BE2C (cell line): ENCODE measurements around the gene CXCL5.

ENCODE experiments used
- DNase-seq: peaks from one replicate; pipeline ENCODE4 v3.0.0-alpha.2; 2020
- H3K27me3 ChIP-seq: fragments of 250-450 bp; sonication (Bioruptor Pico); 2 replicates; pipeline ENCODE4 v1.5.1; 2020; ENCODE audit warnings: mild to moderate bottlenecking
- H3K36me3 ChIP-seq: fragments of 250-450 bp; sonication (Bioruptor Pico); 2 replicates; pipeline ENCODE4 v1.5.1; 2020; ENCODE audit warnings: mild to moderate bottlenecking
- H3K4me1 ChIP-seq: fragments of 250-450 bp; sonication (Bioruptor Pico); 2 replicates; pipeline ENCODE4 v1.5.1; 2020
- H3K4me3 ChIP-seq: 2 replicates; pipeline ENCODE4 v1.5.1; 2011; ENCODE audit warnings: low read depth, low read length
- H3K9me3 ChIP-seq: fragments of 250-450 bp; sonication (Bioruptor Pico); 2 replicates; pipeline ENCODE4 v1.5.1; 2020
- TF ChIP-seq, protein P1 (sequence below): IDR thresholded peaks from 2 replicates; pipeline ENCODE4 v1.5.1; 2012; ENCODE audit warnings: mild to moderate bottlenecking, low read depth, low read length

CXCL5 gene

GRCh38 chr4:74004668-74005067 lies 6.2 kb upstream of the CXCL5 start:
- no peaks in the 10 kb centered on the region for H3K36me3 ChIP-seq
- no peak for DNase-seq
- peaks cover 4% of the 10 kb centered on the region for H3K27me3 ChIP-seq
- TF ChIP-seq, protein P1, sequence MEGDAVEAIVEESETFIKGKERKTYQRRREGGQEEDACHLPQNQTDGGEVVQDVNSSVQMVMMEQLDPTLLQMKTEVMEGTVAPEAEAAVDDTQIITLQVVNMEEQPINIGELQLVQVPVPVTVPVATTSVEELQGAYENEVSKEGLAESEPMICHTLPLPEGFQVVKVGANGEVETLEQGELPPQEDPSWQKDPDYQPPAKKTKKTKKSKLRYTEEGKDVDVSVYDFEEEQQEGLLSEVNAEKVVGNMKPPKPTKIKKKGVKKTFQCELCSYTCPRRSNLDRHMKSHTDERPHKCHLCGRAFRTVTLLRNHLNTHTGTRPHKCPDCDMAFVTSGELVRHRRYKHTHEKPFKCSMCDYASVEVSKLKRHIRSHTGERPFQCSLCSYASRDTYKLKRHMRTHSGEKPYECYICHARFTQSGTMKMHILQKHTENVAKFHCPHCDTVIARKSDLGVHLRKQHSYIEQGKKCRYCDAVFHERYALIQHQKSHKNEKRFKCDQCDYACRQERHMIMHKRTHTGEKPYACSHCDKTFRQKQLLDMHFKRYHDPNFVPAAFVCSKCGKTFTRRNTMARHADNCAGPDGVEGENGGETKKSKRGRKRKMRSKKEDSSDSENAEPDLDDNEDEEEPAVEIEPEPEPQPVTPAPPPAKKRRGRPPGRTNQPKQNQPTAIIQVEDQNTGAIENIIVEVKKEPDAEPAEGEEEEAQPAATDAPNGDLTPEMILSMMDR, result no peak
- no peak overlapping the region for H3K4me3 ChIP-seq
- H3K4me1 ChIP-seq, result no peaks in the 10 kb centered on the region
- H3K9me3 ChIP-seq, result no peaks in the 10 kb centered on the region

DNA sequence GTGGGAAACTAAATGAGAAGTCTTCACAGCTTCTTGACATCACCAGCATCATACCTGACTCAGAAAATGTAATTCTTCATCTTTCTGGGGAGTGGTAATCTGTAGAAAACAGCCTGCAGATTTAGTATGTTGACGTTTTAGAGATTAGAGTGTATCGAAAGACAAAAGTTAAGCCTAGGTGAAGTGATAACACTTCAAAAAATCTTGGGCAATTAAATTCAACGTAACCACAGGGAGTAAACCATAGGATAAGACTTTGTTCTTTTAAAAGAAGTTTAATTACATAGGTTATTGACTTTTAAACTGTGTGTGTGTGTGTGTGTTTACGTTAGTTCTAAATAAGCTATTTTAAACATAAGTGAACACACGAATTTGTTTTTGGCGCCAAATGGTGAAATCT lies 1.8 kb upstream of the CXCL5 start:
- peaks cover 25% of the 10 kb centered on the region for H3K27me3 ChIP-seq
- no peaks in the 10 kb centered on the region for H3K9me3 ChIP-seq
- H3K36me3 ChIP-seq, result no peaks in the 10 kb centered on the region
- TF ChIP-seq, protein P1, result no peak
- no peak overlapping the region for H3K4me3 ChIP-seq
- no peaks in the 10 kb centered on the region for H3K4me1 ChIP-seq
- DNase-seq, result no peak

- Histone ChIP-seq H3K27me3 (peaks cover 9% of the 10 kb centered on the region), H3K9me3 (no peaks in the 10 kb centered on the region), H3K4me3 (no peak overlapping the region), H3K4me1 (no peaks in the 10 kb centered on the region), H3K36me3 (no peaks in the 10 kb centered on the region)
- DNase-seq, result no peak
- TF ChIP-seq, protein P1, result no peak
These were observed 6.4 kb downstream of the CXCL5 start for GRCh38 chr4:73992050-73992449.

DNA sequence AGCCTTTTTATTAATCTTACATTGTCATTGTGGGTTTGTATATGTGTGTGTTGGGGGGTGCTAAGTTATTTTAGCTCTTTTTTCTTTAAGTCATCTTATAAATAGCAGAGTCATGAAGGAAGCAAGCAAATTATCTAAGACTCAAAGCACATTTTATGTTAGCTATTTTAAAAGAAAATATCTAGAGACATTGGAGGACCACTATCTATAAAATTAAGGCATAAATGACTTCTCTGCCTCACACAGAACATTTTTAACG lies 6.8 kb downstream of the CXCL5 start:
- DNase-seq, result no peak

GRCh38 chr4:73990988-73991741 lies 7.3 kb downstream of the CXCL5 start:
- TF ChIP-seq, protein P1, result no peak
- H3K36me3 ChIP-seq, result no peaks in the 10 kb centered on the region
- no peak overlapping the region for H3K4me3 ChIP-seq
- DNase-seq, result no peak
- no peaks in the 10 kb centered on the region for H3K4me1 ChIP-seq
- peaks cover 7% of the 10 kb centered on the region; the same call in 1 of the 2 replicates for H3K27me3 ChIP-seq
- H3K9me3 ChIP-seq, result no peaks in the 10 kb centered on the region

More for the DNA sequence above, 6.8 kb downstream of the CXCL5 start:
- H3K4me1 ChIP-seq, result no peaks in the 10 kb centered on the region
- peaks cover 7% of the 10 kb centered on the region; the same call in 1 of the 2 replicates for H3K27me3 ChIP-seq
- H3K4me3 ChIP-seq, result no peak overlapping the region
- TF ChIP-seq, protein P1, result no peak
- H3K36me3 ChIP-seq, result no peaks in the 10 kb centered on the region
- H3K9me3 ChIP-seq, result no peaks in the 10 kb centered on the region

GRCh38 chr4:73989928-73990327 lies 8.5 kb downstream of the CXCL5 start:
- DNase-seq, result no peak
- no peaks in the 10 kb centered on the region for H3K9me3 ChIP-seq
- peaks cover 2% of the 10 kb centered on the region; the same call in 1 of the 2 replicates for H3K27me3 ChIP-seq
- no peak overlapping the region for H3K4me3 ChIP-seq
- H3K36me3 ChIP-seq, result no peaks in the 10 kb centered on the region
- no peaks in the 10 kb centered on the region for H3K4me1 ChIP-seq
- TF ChIP-seq, protein P1, result no peak
